GM19043 (cell line): ENCODE results near the gene WDR17.
A peak's percentile ranks its signal among the peaks of the same experiment; 100 is the strongest.

ENCODE experiments used
- ATAC-seq: cut with Tn5 transposase; IDR thresholded peaks from one replicate; pipeline ENCODE4 v1.9.1; 2021; ENCODE audit warnings: low read depth; ENCODE audit not compliant: unreplicated experiment

The WDR17 gene

DNA sequence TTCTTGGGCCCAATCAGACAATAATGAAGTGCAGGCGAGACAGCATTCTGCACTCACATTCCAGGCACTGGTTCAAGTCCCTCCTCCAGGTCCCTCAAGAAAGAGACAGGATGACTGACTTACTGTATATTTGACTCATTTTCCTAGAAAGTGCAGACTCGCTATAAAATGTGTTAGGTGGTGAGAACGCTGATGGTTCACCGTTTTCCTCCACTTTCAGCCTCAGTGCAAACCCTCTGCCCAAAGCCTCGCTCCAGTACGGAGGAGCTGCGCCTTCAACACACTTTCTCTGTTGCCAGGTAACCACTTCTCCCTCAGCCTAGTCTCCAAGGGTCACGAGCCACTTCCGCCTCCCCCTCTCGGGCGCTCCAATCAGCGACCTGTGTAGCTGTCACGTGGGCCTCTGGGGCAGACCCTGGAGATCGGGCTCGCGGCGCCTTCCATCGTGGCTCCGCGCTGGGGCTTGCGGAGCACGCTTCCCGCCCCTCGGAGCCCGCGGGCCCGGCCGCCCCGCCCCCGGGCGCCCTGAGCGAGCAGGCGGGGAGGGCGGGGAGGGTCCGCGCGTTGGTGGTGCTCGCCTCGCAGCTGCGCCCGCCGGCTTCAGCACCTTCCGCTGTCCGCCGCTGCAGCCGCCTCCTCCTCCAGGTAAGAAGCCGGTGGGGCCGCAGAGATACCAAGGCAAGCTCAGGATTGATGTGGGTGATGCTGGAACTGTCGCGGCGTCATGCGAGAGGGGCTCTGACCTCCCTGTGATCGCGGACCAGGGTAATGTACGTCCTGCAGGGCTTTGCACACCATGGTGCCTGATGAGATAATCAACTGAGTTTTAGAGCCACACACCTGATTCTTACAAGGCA is at the start of gene WDR17:
WDR17 (plus strand) TSS at position 407 of the 857 bp plus-strand sequence. CDS start 45,740 bp downstream, outside the sequence.
- ATAC-seq = peak; percentile 99

- ATAC-seq = no peak
These were observed 49.0 kb upstream of the WDR17 start for GRCh38 chr4:176016601-176017000.

DNA sequence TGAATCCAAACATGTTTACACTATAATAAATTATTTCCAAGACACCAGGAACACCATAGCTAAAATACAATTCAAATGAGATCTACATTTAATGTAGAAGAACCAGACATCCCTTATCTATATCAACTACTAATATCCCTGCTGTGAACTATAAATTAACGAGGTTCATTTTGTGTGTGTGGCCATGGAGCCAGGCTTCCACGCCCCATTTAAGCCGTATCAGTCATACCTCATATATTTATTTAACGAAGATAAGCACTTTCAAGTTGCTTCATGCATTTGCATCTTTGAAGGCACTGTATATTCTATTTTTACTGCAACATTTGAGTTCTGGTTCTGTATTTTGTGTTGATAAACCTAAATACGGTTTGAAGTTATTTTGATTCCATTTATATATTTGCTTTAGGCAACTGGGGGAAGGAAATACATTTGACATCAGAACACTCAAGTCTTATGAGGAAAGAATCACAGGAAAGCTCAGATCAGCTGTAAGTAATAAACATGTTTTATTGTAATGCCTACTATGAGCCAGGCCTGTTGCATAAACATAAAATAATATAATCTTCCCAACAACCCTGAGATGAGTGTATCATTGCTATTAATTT is 45.1 kb upstream of the WDR17 start:
- ATAC-seq = no peak

DNA sequence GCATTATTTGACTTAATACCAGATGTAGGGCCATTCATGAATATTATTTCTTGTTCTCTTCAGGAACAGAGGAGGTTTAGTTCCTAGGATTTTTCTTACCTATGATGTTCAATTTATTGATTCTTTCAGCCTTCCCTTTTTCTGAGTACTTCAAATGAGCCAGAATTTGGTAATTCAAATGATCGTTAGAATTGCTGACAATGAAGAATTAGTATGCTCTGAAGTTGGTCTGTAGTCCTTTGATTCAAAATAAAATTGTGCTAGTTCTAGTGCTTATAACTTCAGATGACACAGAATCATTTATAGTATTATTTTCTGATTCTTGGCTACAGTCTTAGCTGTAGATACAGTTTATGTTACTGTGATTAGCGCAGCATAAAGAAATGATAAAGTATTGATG is 35.2 kb upstream of the WDR17 start:
- ATAC-seq = no peak

GRCh38 chr4:176031922-176032321 is 33.7 kb upstream of the WDR17 start:
- no peak for ATAC-seq

DNA sequence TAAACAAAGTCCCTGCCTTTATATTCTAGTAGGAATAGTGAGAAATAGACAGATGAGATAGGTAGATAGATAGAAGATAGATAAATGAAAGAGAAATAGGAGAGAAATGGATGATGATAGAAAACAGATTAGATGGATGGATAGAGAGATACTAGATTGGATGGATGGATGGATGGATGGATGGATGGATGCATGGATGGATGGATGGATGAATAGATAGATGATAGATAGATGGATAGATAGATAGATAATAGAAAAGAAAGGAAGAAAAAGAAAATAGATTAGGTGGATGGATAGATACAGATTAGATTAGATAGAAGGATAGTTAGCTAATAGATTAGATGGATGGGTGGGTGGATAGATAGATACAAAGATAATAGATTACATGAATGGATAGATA is 33.2 kb upstream of the WDR17 start:
- no peak for ATAC-seq

DNA sequence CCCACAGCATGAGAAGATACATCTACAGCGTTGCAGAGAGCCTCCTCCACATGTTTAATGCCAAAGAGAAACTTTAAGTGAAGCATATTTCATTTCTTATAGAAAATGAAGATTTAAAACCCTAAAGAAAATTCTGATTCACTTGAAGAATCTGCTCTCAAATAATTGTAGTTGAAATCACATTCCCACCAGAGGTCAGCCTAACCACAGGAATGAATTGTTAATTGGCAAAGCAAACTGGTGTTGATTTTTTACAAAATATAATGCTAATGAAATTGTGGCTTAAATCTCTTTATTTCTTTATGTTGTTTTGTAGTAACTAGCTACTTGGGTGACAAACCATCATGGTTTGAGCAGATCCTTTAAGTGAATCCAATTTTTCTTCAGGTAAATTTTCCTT is 31.1 kb upstream of the WDR17 start:
- ATAC-seq = no peak

GRCh38 chr4:176034936-176035335 is 30.7 kb upstream of the WDR17 start:
- no peak for ATAC-seq

DNA sequence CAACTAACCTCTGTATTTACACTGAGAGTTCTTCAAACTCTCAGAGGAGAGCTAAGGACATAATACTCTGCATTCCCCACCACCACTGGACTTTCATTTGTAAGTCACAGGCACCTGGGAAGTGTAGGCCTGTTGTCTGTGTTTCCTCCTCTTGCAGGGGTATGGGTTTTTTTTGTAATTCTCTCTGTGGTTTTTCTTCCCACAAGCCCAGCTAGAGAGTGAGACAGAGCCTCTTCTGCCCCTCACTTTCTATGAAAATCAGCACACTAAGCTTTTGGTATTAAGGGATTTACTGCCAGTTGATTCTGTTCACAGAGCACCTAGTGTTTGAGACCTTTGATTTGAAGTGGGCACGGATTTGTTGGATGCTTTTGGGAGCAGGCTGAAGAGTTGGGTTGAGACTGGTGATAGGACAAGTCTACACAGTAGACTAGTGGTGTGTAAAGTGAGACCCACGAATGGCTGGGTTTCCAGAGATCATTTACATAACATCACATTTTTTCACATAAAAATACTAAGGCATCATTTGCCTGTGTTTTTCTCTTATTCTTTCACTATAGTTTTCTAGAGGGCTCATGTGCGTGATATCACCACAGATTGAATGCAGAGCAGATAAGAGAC is 28.9 kb upstream of the WDR17 start:
- ATAC-seq = peak; percentile 48

DNA sequence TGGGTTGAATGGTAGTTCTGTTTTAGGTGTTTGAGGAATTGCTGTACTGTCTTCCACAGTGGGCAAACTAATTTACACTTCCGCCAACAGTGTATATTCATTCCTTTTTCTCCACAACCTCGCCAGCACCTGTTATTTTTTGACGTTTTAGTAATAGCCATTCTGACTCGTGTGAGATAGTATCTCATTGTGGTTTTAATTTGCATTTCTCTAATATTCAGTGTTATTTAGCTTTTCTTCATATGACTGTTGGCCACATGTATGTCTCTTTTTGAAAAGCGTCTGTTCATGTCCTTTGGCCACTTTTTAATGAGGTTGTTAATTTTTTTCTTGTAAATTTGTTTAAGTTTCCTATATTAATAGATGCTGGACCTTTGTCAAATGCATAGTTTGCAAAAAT is 26.9 kb upstream of the WDR17 start:
- no peak for ATAC-seq

DNA sequence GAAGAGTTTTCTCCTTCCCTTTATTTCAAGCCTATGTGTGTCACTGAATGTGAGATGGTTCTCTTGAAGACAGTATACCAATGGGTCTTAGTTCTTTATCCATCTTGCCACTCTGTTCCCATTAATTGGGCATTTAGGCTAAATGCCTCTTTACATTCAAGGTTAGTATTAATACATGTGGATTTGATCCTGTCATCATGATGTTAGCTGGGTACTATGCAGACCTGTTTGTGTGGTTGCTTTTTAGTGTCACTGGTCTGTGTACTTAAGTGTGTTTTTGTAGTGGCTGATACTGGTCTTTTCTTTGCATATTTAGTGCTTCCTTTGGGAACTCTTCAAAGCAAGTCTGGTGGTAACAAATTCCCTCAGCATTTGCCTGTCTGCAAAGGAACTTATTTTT is 23.4 kb upstream of the WDR17 start:
- no peak for ATAC-seq

- ATAC-seq = no peak
These were observed 21.6 kb upstream of the WDR17 start for GRCh38 chr4:176043838-176044588.

GRCh38 chr4:176044589-176044951 is 21.1 kb upstream of the WDR17 start:
- no peak for ATAC-seq

DNA sequence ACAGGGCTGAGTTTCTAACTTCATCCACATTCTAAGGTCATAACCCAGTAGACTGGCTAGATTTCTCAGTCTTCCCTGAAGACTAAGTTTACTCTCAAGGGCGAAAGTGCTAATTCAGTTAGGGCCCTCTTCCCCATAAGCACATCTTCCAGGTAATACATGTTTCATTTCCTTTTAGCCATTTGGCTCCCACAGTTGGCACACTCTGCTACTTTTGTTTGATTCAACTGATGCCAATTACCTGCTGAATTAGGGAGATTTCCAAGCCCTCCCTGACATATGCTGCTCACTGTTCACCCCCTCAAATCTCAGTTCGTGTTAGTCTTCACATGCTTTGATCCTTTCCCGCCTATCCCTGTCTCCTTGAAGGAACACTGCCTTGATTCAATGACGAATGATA is 17.0 kb upstream of the WDR17 start:
- no peak for ATAC-seq

- peak; percentile 95 for ATAC-seq
These were observed 12.9 kb upstream of the WDR17 start for GRCh38 chr4:176052744-176053143.

DNA sequence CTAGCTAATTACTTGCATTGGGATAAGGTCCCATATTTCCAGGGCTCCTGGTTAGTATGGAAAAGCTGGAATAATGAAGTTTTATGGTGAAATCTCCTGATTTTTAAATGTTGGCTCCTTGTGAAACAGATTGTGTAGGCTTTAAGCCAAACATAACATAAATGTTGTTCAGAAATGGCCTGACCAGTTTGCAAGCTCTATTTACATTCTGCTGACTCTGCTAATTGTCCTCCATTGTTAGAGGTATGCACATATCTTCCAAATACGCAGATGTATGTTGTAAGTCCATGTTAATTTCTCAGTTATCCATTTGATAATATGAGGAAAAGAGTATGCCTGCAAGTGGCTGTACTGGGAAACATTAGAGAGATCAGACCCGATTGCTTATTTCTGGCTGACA is 11.9 kb upstream of the WDR17 start:
- no peak for ATAC-seq

DNA sequence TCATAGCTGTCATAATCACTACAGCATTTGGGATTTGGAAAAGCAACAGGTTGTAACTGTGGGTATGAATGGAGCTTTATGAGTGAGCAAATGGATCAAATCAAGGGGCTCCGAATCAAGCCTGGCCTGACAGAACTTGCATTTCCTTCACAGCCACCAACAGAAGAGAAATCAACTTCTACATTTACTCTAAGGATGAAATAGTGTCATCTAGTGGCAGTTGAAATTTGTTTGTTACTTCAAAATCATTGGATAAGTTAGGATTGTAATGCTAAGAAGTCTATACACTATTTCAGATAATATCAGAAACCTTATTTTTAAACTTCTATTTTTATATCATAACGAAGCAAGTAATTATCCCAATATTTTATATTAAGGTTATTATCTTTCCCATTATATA is 10.7 kb upstream of the WDR17 start:
- ATAC-seq = no peak

DNA sequence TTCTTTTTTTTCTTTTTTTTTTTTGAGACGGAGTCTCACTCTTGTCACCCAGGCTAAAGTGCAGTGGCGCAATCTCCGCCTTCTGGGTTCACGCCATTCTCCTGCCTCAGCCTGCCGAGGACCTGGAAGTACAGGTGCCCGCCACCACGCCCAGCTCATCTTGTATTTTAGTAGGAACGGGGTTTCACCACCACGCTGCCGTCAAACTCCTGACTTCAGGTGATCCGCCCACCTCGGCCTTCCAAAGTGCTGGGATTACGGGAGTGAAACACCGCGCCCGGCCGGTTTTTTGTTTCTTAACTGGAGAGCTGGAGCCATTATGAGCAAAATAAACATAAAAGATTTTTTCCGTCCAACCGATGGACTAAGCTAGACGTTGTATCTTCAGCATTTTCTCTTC is 1.9 kb upstream of the WDR17 start:
- ATAC-seq = no peak

- ATAC-seq = no peak
These were observed 1.1 kb upstream of the WDR17 start for GRCh38 chr4:176064539-176064938.

DNA sequence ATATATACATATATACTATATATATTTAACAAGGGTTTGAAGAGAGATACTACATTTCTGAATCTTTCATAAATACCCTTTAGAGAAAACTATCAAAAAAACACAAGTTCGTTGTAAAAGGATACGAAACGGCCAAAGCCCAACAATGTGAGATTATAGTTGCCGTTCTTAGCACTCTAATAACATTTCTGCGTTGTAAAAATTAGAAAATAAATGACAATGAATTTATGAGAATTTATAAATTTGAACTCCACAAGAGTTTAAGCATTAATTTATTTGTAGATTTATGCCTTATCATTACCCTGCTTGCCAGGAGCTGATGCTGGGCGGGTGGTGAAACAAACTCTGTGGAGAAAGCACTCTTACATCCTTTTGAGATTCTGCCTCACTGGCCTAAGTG is 1.1 kb downstream of the WDR17 start:
- ATAC-seq = no peak

GRCh38 chr4:176077561-176077960 is 11.9 kb downstream of the WDR17 start:
- ATAC-seq = no peak
